ENCODE data around the gene CD2BP2.

The CD2BP2 gene

GRCh38 chr16:30366511-30366910, 11.4 kb upstream of the CD2BP2 start:
- no peak for DNase-seq (ENCODE audit: low read depth)
- TF ChIP-seq CTCF (conservative IDR thresholded peaks at IDR 0.05; ENCODE audit: low read depth, low read length) = no peak
- no peak overlapping the region for H3K4me3 ChIP-seq (ENCODE audit: low read depth, low read length)

GRCh38 chr16:30365200-30365599, 10.1 kb upstream of the CD2BP2 start:
- no peak for TF ChIP-seq CTCF (conservative IDR thresholded peaks at IDR 0.05; ENCODE audit: low read depth, low read length)
- no peak for DNase-seq (ENCODE audit: low read depth)
- H3K4me3 ChIP-seq (ENCODE audit: low read depth, low read length) = no peak overlapping the region

GRCh38 chr16:30361180-30361579, 6.1 kb upstream of the CD2BP2 start:
- DNase-seq (ENCODE audit: low read depth) = no peak
- no peak overlapping the region for H3K4me3 ChIP-seq (ENCODE audit: low read depth, low read length)
- TF ChIP-seq CTCF (conservative IDR thresholded peaks at IDR 0.05; ENCODE audit: low read depth, low read length) = no peak

- no peak for TF ChIP-seq CTCF (conservative IDR thresholded peaks at IDR 0.05; ENCODE audit: low read depth, low read length)
- no peak for DNase-seq (ENCODE audit: low read depth)
- no peak overlapping the region for H3K4me3 ChIP-seq (ENCODE audit: low read depth, low read length)
Observed at GRCh38 chr16:30359871-30360170, 4.7 kb upstream of the CD2BP2 start.

GRCh38 chr16:30358990-30359870, 4.1 kb upstream of the CD2BP2 start:
- H3K4me3 ChIP-seq (ENCODE audit: low read depth, low read length) = no peak overlapping the region
- no peak for DNase-seq (ENCODE audit: low read depth)
- TF ChIP-seq CTCF (conservative IDR thresholded peaks at IDR 0.05; ENCODE audit: low read depth, low read length) = no peak

GRCh38 chr16:30358577-30358936, 3.4 kb upstream of the CD2BP2 start:
- no peak for DNase-seq (ENCODE audit: low read depth)
- no peak overlapping the region for H3K4me3 ChIP-seq (ENCODE audit: low read depth, low read length)
- TF ChIP-seq CTCF (conservative IDR thresholded peaks at IDR 0.05; ENCODE audit: low read depth, low read length) = no peak
